Occipital lobe (tissue), 2 donors: ENCODE data around the gene FKBP6. TPM values are rescaled to one million over a fixed set of nuclear protein-coding genes. Genes with fewer than 3 reads are reported as not detected.
"Not testable (repeated sequence)": the region's sequence is repeated elsewhere in the genome, so short reads cannot be mapped to it uniquely, and the experiment has no call there.

Source experiments
- DNase-seq: peaks from one replicate; lab custom pipeline; 2025; lab: John Stamatoyannopoulos, UW
- total RNA-seq: library from RNA; depleted of rRNA; stranded (reverse); fragments of >200 nt; gene quantifications from one replicate; pipeline ENCODE4 v1.2.3, GENCODE V29; 2014

Gene FKBP6, protein sequence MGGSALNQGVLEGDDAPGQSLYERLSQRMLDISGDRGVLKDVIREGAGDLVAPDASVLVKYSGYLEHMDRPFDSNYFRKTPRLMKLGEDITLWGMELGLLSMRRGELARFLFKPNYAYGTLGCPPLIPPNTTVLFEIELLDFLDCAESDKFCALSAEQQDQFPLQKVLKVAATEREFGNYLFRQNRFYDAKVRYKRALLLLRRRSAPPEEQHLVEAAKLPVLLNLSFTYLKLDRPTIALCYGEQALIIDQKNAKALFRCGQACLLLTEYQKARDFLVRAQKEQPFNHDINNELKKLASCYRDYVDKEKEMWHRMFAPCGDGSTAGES
- not detected for total RNA-seq

GRCh38 chr7:73327922-73328321, at the start of gene FKBP6, which contains the start of gene TRIM50:
TSS of gene FKBP6 (plus strand) at chr7:73328161. CDS start at chr7:73328429, 268 bp downstream.
TSS of gene TRIM50 (minus strand) at chr7:73328082. CDS start at chr7:73324787, 3,295 bp downstream.
- not testable (repeated sequence) for DNase-seq

GRCh38 chr7:73297235-73297634, 30.7 kb upstream of the FKBP6 start:
- DNase-seq, result not testable (repeated sequence)

DNA sequence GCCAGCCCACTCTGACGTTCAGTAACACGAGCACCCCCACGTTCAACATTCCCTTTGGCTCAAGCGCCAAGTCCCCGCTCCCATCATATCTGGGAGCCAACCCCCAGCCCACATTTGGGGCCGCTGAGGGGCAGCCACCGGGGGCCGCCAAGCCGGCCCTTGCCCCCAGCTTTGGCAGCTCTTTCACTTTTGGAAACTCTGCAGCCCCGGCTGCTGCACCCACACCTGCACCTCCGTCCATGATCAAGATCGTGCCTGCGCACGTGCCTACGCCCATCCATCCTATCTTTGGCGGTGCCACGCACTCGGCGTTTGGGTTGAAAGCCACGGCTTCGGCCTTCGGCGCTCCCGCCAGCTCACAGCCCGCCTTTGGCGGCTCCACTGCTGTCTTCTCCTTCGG, 30.3 kb upstream of the FKBP6 start:
- DNase-seq, result not testable (repeated sequence)

- not testable (repeated sequence) for DNase-seq
These were observed 28.1 kb upstream of the FKBP6 start for GRCh38 chr7:73299812-73300211.

DNA sequence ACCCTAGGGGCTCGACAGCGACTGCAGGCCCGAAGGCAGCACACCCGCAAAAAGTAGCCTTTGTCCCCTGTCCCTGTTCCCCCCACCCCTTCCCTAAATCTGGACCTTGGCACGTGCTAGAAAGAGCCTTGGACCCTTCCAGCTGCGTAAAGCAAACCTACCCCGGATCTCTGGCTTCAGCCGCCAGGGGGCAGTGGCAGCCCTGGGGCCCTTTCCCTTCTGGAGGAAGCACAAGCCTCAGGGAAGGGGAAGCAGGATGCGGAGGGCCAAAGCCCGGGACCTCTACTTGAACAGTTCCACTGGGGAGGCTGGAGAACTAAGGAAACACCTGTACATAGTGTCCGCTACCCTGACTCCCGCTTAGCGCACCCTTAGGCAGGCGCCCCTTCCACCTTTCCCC, 26.9 kb upstream of the FKBP6 start:
- DNase-seq, result not testable (repeated sequence)

DNA sequence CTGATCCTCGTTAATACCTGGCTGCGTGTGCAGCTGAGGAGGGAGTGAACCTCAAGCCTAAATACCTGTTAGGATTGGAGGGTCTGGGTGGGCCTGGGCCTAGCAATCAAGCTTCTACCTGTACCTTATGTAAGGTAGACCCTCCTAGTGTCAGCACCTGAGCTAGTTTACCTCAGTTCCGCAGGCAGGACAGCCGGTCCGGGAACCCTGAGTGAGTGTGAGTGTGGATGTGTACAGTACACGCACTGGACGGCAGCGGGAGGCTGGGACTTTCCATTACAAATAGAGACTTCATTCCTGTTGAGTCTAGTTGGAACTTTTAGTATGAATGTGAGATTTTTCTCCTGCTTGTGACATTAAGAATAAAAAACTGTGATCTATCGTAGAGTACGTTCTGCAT, 25.1 kb upstream of the FKBP6 start:
- DNase-seq, result not testable (repeated sequence)

GRCh38 chr7:73303546-73303945, 24.4 kb upstream of the FKBP6 start:
- DNase-seq, result no peak

- no peak for DNase-seq
These were observed 23.9 kb upstream of the FKBP6 start for GRCh38 chr7:73304071-73304470.

GRCh38 chr7:73304612-73305387, 23.2 kb upstream of the FKBP6 start:
- DNase-seq, result not testable (repeated sequence)

GRCh38 chr7:73307436-73307835, 20.5 kb upstream of the FKBP6 start:
- no peak for DNase-seq

GRCh38 chr7:73308074-73308664, 19.8 kb upstream of the FKBP6 start:
- no peak for DNase-seq

DNA sequence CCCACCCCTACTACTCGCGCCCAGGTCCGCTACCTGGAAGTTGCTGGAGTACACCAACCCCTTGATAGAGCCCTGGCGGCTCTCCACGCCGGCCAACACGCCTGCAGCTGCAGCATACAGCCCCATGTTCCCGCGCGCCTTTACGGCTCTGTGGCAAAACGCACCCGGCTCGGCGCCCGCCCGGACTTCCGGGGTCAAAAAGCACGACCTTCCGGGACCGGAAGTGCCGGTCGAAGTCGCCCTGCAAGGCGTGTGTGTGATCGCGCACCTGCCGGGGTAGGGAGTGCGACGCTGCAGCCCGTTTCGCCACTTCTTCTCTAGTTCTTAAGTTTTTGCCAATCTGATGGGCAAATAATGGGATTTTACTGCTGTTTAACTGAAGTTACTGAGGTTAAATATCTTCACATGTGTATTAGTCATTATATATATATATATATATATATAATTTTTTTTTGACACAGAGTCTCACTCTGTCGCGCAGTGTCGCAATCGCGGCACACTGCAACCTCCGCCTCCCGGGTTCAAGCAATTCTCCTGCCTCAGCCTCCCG, 19.2 kb upstream of the FKBP6 start, which contains the start of gene NSUN5:
TSS of gene NSUN5 (minus strand) at position 162 of the 550 bp plus-strand sequence. CDS start at position 126, 36 bp downstream.
- DNase-seq, result peak; percentile 75

DNA sequence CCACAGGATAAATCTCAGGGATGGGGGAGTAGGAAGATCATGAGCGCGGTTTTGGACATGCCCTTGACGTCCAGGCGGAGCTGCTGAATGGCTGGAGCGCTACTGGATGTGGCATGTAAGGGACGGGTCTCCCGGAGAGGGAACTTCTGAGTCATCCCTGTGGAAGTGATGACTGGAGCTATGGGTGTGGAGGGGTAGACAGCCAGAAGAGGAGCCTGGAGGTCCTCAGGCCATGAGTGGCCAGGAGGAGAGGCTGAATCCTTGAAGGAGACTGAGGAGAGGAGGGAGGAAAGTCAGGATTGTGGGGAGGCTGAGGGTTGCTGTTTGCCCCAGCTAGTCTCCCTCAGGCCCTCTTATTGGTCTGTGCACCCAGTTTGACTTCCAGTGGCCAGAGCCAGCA, 16.5 kb upstream of the FKBP6 start:
- not testable (repeated sequence) for DNase-seq

GRCh38 chr7:73312831-73313520, 15.0 kb upstream of the FKBP6 start:
- DNase-seq, result no peak

GRCh38 chr7:73313521-73313906, 14.4 kb upstream of the FKBP6 start:
- no peak for DNase-seq

GRCh38 chr7:73314271-73314670, 13.7 kb upstream of the FKBP6 start:
- no peak for DNase-seq

DNA sequence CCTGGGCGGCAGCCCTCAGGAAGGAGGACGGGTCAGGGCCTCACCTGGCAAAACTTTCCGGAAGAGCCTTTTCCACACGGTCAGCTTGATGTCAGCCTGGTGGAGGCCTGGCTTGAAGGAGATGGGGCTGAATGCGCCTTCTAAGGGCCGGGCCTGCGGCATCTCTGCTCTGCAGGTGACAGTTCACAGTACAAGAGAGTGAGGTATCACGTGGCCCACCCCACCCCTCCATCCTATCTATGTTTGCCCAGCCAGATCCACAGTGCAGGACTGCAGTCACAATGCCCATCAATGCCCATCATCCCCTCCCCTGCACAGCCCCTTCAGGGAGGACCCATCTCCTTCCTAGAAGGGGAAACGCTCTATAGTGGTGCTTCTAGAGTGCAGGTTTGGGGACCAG, 11.4 kb upstream of the FKBP6 start:
- DNase-seq, result no peak

DNA sequence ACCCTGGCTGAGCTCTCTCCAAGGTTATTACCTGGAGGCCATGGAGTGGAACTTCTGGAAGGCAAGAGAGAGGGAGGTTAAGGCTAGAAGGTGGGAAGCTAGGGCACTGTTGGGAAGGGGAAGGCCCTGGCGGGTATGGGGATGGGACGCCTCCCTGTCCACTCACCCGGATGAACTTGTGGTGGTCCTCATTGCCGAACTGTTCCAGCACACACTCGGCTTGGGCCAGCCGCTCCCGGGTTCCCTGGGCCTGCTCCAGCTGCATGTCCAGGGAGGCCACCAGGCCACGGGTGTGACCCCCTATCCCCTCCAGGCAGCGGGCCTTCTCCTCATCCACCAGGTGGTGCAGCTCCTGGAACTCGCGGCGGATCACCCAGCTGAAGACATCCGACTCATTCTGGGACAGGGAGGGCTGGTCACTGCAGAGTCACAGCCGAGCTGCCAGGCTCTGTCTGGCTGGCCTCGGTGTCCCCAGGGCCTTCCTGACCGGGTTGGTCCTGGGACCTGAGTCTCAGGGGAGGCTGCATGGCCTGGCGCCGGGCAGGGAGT, 9.2 kb upstream of the FKBP6 start:
- not testable (repeated sequence) for DNase-seq

DNA sequence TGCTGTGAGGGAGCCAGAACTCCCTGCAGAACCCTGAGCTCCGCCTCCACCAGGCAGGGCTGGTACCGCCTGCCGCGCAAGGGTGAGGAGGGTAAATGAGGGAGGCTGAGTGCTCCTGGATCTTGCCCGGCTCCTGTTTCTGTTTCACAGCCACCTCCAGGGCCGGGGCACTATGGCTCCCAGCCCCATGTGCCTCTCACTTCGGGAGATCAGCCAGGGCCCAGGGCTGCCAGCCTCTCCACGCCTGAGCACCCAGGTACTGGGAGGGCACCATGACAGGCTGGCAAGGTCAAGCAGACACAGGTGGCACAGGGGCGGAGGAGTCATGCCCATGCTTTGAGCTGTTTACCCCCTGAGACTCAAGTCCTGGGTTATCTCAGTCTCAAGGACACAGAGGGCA, 8.4 kb upstream of the FKBP6 start:
- not testable (repeated sequence) for DNase-seq

DNA sequence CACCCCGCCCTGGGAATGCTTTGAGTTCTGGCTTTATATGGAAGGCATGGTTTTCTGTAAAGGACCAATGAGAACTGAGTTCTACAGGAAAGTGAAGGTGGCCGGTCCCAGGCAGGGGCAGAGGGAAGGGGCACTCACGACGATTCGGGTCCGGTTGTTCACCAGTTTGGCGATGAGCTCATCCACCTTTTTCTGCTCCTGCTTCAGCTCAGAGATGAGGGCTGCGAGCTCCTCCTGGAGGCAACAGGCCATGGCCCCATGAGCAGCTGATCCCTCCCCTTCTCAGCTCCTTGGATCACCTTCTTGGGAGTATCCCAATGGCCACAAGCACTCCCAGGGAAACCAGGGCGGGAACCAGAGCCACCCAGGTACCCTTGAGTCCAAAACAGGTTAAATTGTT, 8.0 kb upstream of the FKBP6 start:
- DNase-seq, result not testable (repeated sequence)
